ENCODE data around the gene MAD1L1.
A peak's percentile ranks its signal among the peaks of the same experiment; 100 is the strongest.

Gene MAD1L1

GRCh38 chr7:2258661-2259365 lies 26.1 kb upstream of the MAD1L1 start:
- no peaks in the 10 kb centered on the region for H3K4me1 ChIP-seq (ENCODE audit: insufficient read depth, low read length)
- H3K9ac ChIP-seq (ENCODE audit: low read depth, low read length) = peak overlapping the region; percentile 26; the same call in 1 of the 2 replicates
- H3K4me3 ChIP-seq (ENCODE audit: low read length) = no peak overlapping the region
- peaks cover 34% of the 10 kb centered on the region for H3K36me3 ChIP-seq (ENCODE audit: insufficient read depth, low read length)
- no peak overlapping the region for H3K27ac ChIP-seq (ENCODE audit: low read depth, low read length)
- 95% methylated on average over 34 of the region's 34 CpGs for WGBS
- no peaks in the 10 kb centered on the region for H3K9me3 ChIP-seq (ENCODE audit: insufficient read depth, low read depth, low read length)
- H3K27me3 ChIP-seq (ENCODE audit: insufficient read depth, low read length) = no peaks in the 10 kb centered on the region

DNA sequence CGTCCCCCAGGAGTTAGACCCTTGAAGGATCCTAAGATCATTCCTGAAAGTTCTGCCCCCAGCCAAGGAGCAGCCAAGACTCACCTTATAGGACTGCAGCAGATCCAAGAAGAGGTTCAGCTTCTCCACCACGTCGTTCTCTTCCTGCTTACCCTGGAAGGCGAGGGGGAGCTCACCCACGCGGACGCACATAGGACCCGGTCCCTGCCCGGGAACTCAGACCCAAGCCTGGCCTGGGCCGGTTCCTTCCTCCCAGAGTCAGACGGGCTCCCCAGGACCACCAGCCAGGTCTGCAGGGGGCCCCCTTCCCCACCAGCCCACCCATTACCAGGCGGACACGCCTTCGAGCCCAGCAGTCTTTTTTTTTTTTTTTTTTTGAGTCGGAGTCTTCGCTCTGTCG lies 24.9 kb upstream of the MAD1L1 start:
- Histone ChIP-seq H3K27me3 (ENCODE audit: insufficient read depth, low read length) (no peaks in the 10 kb centered on the region), H3K4me1 (ENCODE audit: insufficient read depth, low read length) (no peaks in the 10 kb centered on the region), H3K9me3 (ENCODE audit: insufficient read depth, low read depth, low read length) (no peaks in the 10 kb centered on the region), H3K36me3 (ENCODE audit: insufficient read depth, low read length) (peaks cover 28% of the 10 kb centered on the region), H3K9ac (ENCODE audit: low read depth, low read length) (no peak overlapping the region), H3K4me3 (ENCODE audit: low read length) (no peak overlapping the region), H3K27ac (ENCODE audit: low read depth, low read length) (no peak overlapping the region)
- 92% methylated on average over 17 of the region's 17 CpGs for WGBS

DNA sequence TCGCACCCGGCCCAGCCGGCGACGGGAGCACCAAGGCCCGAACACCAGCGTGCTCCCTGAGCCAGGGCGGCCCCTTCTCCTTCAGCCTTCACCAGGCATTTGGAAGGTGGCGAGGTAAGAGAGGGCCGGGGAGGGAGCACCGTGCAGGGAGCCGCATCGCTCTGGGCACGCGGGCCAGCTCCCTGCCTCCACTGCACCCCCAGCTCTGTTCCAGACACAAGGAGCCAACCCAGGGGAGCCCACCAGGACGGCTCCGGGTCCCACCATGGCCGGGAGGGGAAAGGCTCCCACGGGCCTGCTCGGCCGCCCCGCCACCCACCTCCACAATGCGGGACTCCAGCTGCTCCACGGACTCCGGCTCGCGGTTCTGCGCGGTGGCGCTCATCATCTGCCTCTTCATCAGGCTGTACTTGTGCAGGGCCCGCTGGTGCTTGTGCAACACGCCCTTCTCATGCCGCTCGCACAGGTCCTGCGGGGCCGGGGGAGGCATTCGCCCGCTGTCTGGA lies 24.4 kb upstream of the MAD1L1 start:
- no peaks in the 10 kb centered on the region for H3K4me1 ChIP-seq (ENCODE audit: insufficient read depth, low read length)
- peaks cover 28% of the 10 kb centered on the region for H3K36me3 ChIP-seq (ENCODE audit: insufficient read depth, low read length)
- no peaks in the 10 kb centered on the region for H3K9me3 ChIP-seq (ENCODE audit: insufficient read depth, low read depth, low read length)
- 97% methylated on average over 38 of the region's 38 CpGs for WGBS
- H3K27me3 ChIP-seq (ENCODE audit: insufficient read depth, low read length) = no peaks in the 10 kb centered on the region
- H3K4me3 ChIP-seq (ENCODE audit: low read length) = no peak overlapping the region
- H3K9ac ChIP-seq (ENCODE audit: low read depth, low read length) = no peak overlapping the region
- H3K27ac ChIP-seq (ENCODE audit: low read depth, low read length) = no peak overlapping the region

- Histone ChIP-seq H3K9ac (ENCODE audit: low read depth, low read length) (no peak overlapping the region), H3K27me3 (ENCODE audit: insufficient read depth, low read length) (no peaks in the 10 kb centered on the region), H3K27ac (ENCODE audit: low read depth, low read length) (no peak overlapping the region), H3K4me3 (ENCODE audit: low read length) (no peak overlapping the region), H3K36me3 (ENCODE audit: insufficient read depth, low read length) (peaks cover 32% of the 10 kb centered on the region), H3K4me1 (ENCODE audit: insufficient read depth, low read length) (no peaks in the 10 kb centered on the region), H3K9me3 (ENCODE audit: insufficient read depth, low read depth, low read length) (no peaks in the 10 kb centered on the region)
- WGBS = 96% methylated on average over 44 of the region's 44 CpGs
Observed at GRCh38 chr7:2256306-2257045, 23.7 kb upstream of the MAD1L1 start.

DNA sequence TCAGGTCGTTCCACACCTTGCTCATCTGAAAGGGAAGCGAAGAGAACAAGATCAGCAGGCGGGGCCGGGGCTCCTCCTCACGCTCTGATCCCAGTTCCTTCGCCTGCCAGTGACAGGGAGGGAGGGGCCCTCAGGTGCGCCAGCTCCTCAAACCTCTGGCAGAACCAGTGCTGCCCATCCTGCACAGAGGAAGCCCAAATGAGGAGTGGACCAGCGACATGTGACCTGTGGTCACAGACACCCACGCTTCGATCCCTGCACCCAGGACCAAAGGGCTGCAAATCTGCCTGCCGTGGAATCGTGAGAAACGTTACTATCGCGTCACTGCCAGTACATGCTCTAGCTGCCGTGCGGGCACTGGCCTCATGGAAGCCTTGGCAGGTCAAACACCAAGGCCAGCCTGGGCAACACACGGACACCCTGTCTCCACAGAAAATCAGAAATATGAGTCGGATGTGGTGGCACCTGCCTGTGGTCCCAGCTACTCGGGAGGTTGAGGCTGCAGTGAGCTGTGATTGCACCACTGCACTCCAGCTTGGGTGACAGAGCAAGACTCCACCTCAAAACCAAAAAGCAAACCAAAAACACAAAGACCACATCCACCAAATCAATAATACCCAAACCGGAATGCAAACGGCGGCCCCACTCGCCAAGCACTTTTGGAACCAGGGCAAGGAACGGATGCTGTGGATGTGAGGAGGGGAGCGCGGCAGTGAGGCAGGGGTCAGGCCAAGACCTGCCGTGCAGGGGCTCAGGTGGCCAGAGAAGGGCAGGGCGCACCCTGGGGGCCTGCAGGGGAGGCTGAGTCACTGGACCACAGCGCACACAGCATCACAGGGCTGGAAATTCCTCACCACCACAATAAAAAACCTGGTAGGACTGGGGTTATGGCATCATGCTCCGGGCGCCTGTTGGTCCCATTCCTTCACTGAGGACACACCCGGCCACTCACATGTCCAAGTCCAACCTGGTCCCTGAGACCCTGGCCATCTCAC lies 22.7 kb upstream of the MAD1L1 start:
- H3K36me3 ChIP-seq (ENCODE audit: insufficient read depth, low read length) = peaks cover 34% of the 10 kb centered on the region

DNA sequence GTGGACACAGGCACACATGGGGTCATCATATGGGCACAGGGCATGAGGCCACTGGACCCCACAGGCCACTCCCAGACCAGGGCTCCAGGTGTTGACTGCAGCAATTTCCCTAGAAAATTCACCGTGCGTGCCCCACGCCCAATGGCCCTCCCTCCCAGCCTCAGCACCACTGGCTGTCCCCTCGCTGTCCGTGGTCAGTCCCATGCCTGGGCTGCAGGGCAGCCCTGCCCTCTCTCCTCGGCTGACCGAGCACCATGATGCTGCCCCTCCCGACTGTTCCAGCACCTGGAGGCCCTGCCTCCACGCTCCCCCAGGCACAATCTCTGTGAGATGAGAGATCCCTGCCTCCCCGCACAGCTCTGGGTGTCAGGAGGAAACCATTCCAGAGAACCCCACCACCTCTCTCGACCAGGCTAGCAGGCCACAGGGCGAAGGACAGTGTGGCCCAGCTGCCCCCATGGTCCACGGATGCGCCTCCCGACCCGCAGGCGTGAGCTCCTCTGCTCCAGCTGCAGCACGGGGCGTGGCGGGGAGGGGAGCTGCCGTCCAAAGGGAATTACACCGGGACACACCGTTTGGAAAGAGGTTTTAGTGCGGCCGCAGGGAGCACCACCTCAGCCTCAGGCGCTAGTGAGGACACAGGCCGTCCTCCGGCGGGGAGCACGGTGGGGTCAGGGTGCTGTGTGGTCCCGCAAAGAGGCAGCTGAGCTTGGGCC lies 21.8 kb upstream of the MAD1L1 start:
- no peak overlapping the region for H3K27ac ChIP-seq (ENCODE audit: low read depth, low read length)
- no peaks in the 10 kb centered on the region for H3K9me3 ChIP-seq (ENCODE audit: insufficient read depth, low read depth, low read length)
- H3K9ac ChIP-seq (ENCODE audit: low read depth, low read length) = no peak overlapping the region
- H3K27me3 ChIP-seq (ENCODE audit: insufficient read depth, low read length) = no peaks in the 10 kb centered on the region
- 95% methylated on average over 31 of the region's 31 CpGs for WGBS
- peaks cover 38% of the 10 kb centered on the region for H3K36me3 ChIP-seq (ENCODE audit: insufficient read depth, low read length)
- no peak overlapping the region for H3K4me3 ChIP-seq (ENCODE audit: low read length)
- H3K4me1 ChIP-seq (ENCODE audit: insufficient read depth, low read length) = no peaks in the 10 kb centered on the region

More for the DNA sequence above, 22.7 kb upstream of the MAD1L1 start:
- no peak overlapping the region for H3K9ac ChIP-seq (ENCODE audit: low read depth, low read length)
- no peak overlapping the region for H3K4me3 ChIP-seq (ENCODE audit: low read length)
- no peak overlapping the region for H3K27ac ChIP-seq (ENCODE audit: low read depth, low read length)
- WGBS = 95% methylated on average over 33 of the region's 33 CpGs
- no peaks in the 10 kb centered on the region for H3K9me3 ChIP-seq (ENCODE audit: insufficient read depth, low read depth, low read length)
- H3K4me1 ChIP-seq (ENCODE audit: insufficient read depth, low read length) = no peaks in the 10 kb centered on the region
- H3K27me3 ChIP-seq (ENCODE audit: insufficient read depth, low read length) = no peaks in the 10 kb centered on the region

DNA sequence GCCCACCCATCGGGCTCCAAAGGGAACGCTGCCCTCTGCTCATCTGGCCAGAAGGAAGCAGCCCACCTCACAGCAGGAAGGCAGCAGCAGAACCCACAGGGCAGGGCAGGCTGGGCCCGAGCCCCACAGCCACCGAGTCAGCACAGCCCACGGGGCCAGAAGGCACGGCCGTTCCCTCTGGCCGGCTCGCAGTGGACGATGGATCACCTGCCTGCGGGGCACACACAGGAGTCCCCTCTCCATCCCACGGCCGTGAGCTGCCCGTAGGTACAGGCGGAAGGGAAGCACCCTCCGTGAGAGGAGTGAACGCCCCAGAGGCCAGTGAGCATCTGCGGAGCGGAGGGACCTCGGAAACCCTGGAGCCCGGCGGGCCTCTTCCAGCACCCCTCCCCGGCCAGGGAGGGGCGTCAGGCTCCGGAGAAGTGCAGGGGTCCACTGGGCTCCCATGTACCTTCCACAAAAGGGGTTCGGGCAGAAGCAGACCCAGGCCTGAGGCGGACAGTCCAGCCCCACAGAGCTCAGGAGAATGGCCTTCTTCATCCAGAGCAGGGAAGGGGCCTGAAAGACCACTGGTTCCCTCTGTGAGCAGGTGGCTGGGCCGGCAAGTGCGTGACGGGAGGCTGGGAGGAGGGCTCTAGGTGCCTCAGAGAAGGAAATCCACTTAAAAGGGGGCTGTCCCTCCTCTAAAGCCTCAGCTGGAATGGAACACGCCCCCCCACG lies 20.9 kb upstream of the MAD1L1 start:
- Histone ChIP-seq H3K4me1 (ENCODE audit: insufficient read depth, low read length) (no peaks in the 10 kb centered on the region), H3K4me3 (ENCODE audit: low read length) (no peak overlapping the region), H3K36me3 (ENCODE audit: insufficient read depth, low read length) (peaks cover 38% of the 10 kb centered on the region), H3K9me3 (ENCODE audit: insufficient read depth, low read depth, low read length) (no peaks in the 10 kb centered on the region), H3K27me3 (ENCODE audit: insufficient read depth, low read length) (no peaks in the 10 kb centered on the region), H3K9ac (ENCODE audit: low read depth, low read length) (no peak overlapping the region), H3K27ac (ENCODE audit: low read depth, low read length) (no peak overlapping the region)
- WGBS = 94% methylated on average over 32 of the region's 32 CpGs

- H3K27me3 ChIP-seq (ENCODE audit: insufficient read depth, low read length) = no peaks in the 10 kb centered on the region
- H3K4me3 ChIP-seq (ENCODE audit: low read length) = no peak overlapping the region
- H3K36me3 ChIP-seq (ENCODE audit: insufficient read depth, low read length) = peaks cover 39% of the 10 kb centered on the region
- H3K27ac ChIP-seq (ENCODE audit: low read depth, low read length) = no peak overlapping the region
- H3K4me1 ChIP-seq (ENCODE audit: insufficient read depth, low read length) = no peaks in the 10 kb centered on the region
- WGBS = 95% methylated on average over 9 of the region's 9 CpGs
- no peaks in the 10 kb centered on the region for H3K9me3 ChIP-seq (ENCODE audit: insufficient read depth, low read depth, low read length)
- no peak overlapping the region for H3K9ac ChIP-seq (ENCODE audit: low read depth, low read length)
Observed at GRCh38 chr7:2253021-2253420, 20.3 kb upstream of the MAD1L1 start.

DNA sequence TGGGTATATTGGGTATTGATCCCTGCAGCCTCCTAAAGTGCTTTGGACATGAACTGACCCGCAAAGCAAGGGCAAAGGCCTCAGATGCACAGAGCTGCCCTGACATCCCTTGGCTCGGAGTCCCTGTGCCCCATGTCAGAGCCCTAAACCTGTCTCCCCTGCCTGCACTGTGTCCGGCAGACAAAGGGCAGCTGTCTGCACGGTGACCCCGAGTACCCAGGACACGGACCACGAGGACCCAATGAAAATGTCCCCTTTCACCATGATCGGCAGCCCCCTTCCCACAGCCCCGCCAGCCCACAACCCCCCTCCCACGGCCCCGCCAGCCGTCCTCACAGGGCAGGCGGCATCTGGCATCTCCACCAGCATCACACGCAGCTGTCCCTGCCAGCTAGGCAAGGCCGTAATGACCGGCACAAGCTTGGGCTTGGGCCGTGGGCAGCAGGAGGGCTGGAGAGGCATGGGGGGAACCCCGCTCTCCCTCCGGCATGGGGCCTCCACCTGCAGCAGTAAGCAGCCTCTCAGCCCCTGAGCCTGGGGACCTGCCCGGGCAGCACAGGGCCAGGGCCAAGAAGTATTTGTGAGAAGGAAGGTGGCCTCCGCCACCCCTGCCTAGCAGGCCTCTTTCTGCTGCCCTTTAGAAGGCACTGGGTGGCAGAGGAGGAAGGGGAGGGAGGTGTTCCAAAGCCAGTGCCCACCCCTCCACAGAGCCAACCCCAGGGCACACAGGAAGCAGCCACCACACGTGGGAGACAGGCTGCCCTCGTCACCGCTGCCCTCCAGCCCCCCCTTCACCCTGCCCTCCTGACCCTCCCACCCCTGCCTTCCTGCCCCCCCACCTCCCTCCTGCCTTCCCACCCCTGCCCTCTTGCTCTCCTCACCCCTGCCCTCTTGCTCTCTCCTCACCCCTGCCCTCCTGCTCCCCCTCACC lies 19.4 kb upstream of the MAD1L1 start:
- no peak overlapping the region; the same call in 1 of the 2 replicates for H3K27ac ChIP-seq (ENCODE audit: low read depth, low read length)
- no peaks in the 10 kb centered on the region for H3K27me3 ChIP-seq (ENCODE audit: insufficient read depth, low read length)
- H3K9ac ChIP-seq (ENCODE audit: low read depth, low read length) = 0 out of 2 replicates have a peak overlapping the region, but pooled peaks have one; percentile 26
- peaks cover 34% of the 10 kb centered on the region for H3K36me3 ChIP-seq (ENCODE audit: insufficient read depth, low read length)
- no peak overlapping the region for H3K4me3 ChIP-seq (ENCODE audit: low read length)
- 91% methylated on average over 24 of the region's 24 CpGs for WGBS
- no peaks in the 10 kb centered on the region for H3K9me3 ChIP-seq (ENCODE audit: insufficient read depth, low read depth, low read length)
- no peaks in the 10 kb centered on the region for H3K4me1 ChIP-seq (ENCODE audit: insufficient read depth, low read length)

Measured in HUES64 (cell line).